ENCODE measurements around the gene SPOPL.

The SPOPL gene

GRCh38 chr2:138564586-138565229 lies 63.1 kb downstream of the SPOPL start:
- no peak for DNase-seq (ENCODE audit: low spot score)
- H3K27ac Mint-ChIP-seq, result no peak overlapping the region
- no peak overlapping the region for H3K4me3 Mint-ChIP-seq
- H3K4me1 Mint-ChIP-seq (ENCODE audit: low read depth), result no peaks in the 10 kb centered on the region
- H3K36me3 Mint-ChIP-seq (ENCODE audit: low read depth), result peaks cover 19% of the 10 kb centered on the region
- H3K27me3 Mint-ChIP-seq (ENCODE audit: low read depth), result no peaks in the 10 kb centered on the region
- H3K9me3 Mint-ChIP-seq, result no peaks in the 10 kb centered on the region

GRCh38 chr2:138565230-138565598 lies 63.6 kb downstream of the SPOPL start:
- Mint-ChIP-seq H3K4me1 (ENCODE audit: low read depth) (no peaks in the 10 kb centered on the region), H3K4me3 (no peak overlapping the region), H3K27ac (no peak overlapping the region), H3K9me3 (no peaks in the 10 kb centered on the region), H3K36me3 (ENCODE audit: low read depth) (peaks cover 23% of the 10 kb centered on the region), H3K27me3 (ENCODE audit: low read depth) (no peaks in the 10 kb centered on the region)
- no peak for DNase-seq (ENCODE audit: low spot score)

- peaks cover 19% of the 10 kb centered on the region for H3K36me3 Mint-ChIP-seq (ENCODE audit: low read depth)
- H3K4me1 Mint-ChIP-seq (ENCODE audit: low read depth), result no peaks in the 10 kb centered on the region
- no peak overlapping the region for H3K27ac Mint-ChIP-seq
- no peak for DNase-seq (ENCODE audit: low spot score)
- no peaks in the 10 kb centered on the region for H3K27me3 Mint-ChIP-seq (ENCODE audit: low read depth)
- H3K9me3 Mint-ChIP-seq, result peaks cover 3% of the 10 kb centered on the region
- no peak overlapping the region for H3K4me3 Mint-ChIP-seq
Observed at GRCh38 chr2:138572318-138572717, 70.7 kb downstream of the SPOPL start.

- no peak for DNase-seq (ENCODE audit: low spot score)
- Mint-ChIP-seq H3K27me3 (ENCODE audit: low read depth) (no peaks in the 10 kb centered on the region), H3K4me1 (ENCODE audit: low read depth) (no peaks in the 10 kb centered on the region), H3K9me3 (peaks cover 3% of the 10 kb centered on the region), H3K36me3 (ENCODE audit: low read depth) (peaks cover 8% of the 10 kb centered on the region), H3K4me3 (no peak overlapping the region), H3K27ac (no peak overlapping the region)
Observed at GRCh38 chr2:138577066-138577465, 75.5 kb downstream of the SPOPL start.

- peaks cover 3% of the 10 kb centered on the region for H3K9me3 Mint-ChIP-seq
Observed at GRCh38 chr2:138579556-138579955, 78.0 kb downstream of the SPOPL start.

GRCh38 chr2:138581909-138582308 lies 80.3 kb downstream of the SPOPL start:
- H3K27ac Mint-ChIP-seq, result no peak overlapping the region
- DNase-seq (ENCODE audit: low spot score), result no peak
- H3K27me3 Mint-ChIP-seq (ENCODE audit: low read depth), result no peaks in the 10 kb centered on the region
- H3K4me3 Mint-ChIP-seq, result no peak overlapping the region
- H3K9me3 Mint-ChIP-seq, result no peaks in the 10 kb centered on the region
- peaks cover 2% of the 10 kb centered on the region for H3K36me3 Mint-ChIP-seq (ENCODE audit: low read depth)
- H3K4me1 Mint-ChIP-seq (ENCODE audit: low read depth), result no peaks in the 10 kb centered on the region

More at GRCh38 chr2:138579556-138579955, 78.0 kb downstream of the SPOPL start:
- peaks cover 4% of the 10 kb centered on the region for H3K36me3 Mint-ChIP-seq (ENCODE audit: low read depth)
- no peaks in the 10 kb centered on the region for H3K27me3 Mint-ChIP-seq (ENCODE audit: low read depth)
- H3K27ac Mint-ChIP-seq, result no peak overlapping the region
- no peak for DNase-seq (ENCODE audit: low spot score)
- no peak overlapping the region for H3K4me3 Mint-ChIP-seq
- no peaks in the 10 kb centered on the region for H3K4me1 Mint-ChIP-seq (ENCODE audit: low read depth)

- Mint-ChIP-seq H3K9me3 (no peaks in the 10 kb centered on the region), H3K4me3 (no peak overlapping the region), H3K4me1 (ENCODE audit: low read depth) (no peaks in the 10 kb centered on the region), H3K27me3 (ENCODE audit: low read depth) (no peaks in the 10 kb centered on the region), H3K27ac (no peak overlapping the region), H3K36me3 (ENCODE audit: low read depth) (no peaks in the 10 kb centered on the region)
- DNase-seq (ENCODE audit: low spot score), result no peak
Observed at GRCh38 chr2:138589663-138590062, 88.1 kb downstream of the SPOPL start.

- Mint-ChIP-seq H3K27ac (no peak overlapping the region), H3K27me3 (ENCODE audit: low read depth) (no peaks in the 10 kb centered on the region), H3K4me3 (no peak overlapping the region), H3K4me1 (ENCODE audit: low read depth) (no peaks in the 10 kb centered on the region), H3K36me3 (ENCODE audit: low read depth) (no peaks in the 10 kb centered on the region), H3K9me3 (no peaks in the 10 kb centered on the region)
- DNase-seq (ENCODE audit: low spot score), result no peak
Observed at GRCh38 chr2:138596403-138596802, 94.8 kb downstream of the SPOPL start.

- no peaks in the 10 kb centered on the region for H3K27me3 Mint-ChIP-seq (ENCODE audit: low read depth)
Observed at GRCh38 chr2:138600732-138601457, 99.3 kb downstream of the SPOPL start.

GRCh38 chr2:138601458-138602165 lies 100.0 kb downstream of the SPOPL start:
- Mint-ChIP-seq H3K4me3 (no peak overlapping the region), H3K9me3 (no peaks in the 10 kb centered on the region), H3K27ac (no peak overlapping the region), H3K4me1 (ENCODE audit: low read depth) (no peaks in the 10 kb centered on the region), H3K27me3 (ENCODE audit: low read depth) (no peaks in the 10 kb centered on the region), H3K36me3 (ENCODE audit: low read depth) (no peaks in the 10 kb centered on the region)
- no peak for DNase-seq (ENCODE audit: low spot score)

More at GRCh38 chr2:138600732-138601457, 99.3 kb downstream of the SPOPL start:
- Mint-ChIP-seq H3K27ac (no peak overlapping the region), H3K9me3 (no peaks in the 10 kb centered on the region), H3K4me3 (no peak overlapping the region), H3K4me1 (ENCODE audit: low read depth) (no peaks in the 10 kb centered on the region), H3K36me3 (ENCODE audit: low read depth) (no peaks in the 10 kb centered on the region)
- DNase-seq (ENCODE audit: low spot score), result no peak

- Mint-ChIP-seq H3K27me3 (ENCODE audit: low read depth) (peaks cover 2% of the 10 kb centered on the region), H3K27ac (no peak overlapping the region), H3K4me1 (ENCODE audit: low read depth) (no peaks in the 10 kb centered on the region), H3K9me3 (no peaks in the 10 kb centered on the region), H3K36me3 (ENCODE audit: low read depth) (no peaks in the 10 kb centered on the region), H3K4me3 (no peak overlapping the region)
- DNase-seq (ENCODE audit: low spot score), result no peak
Observed at GRCh38 chr2:138602166-138602460, 100.5 kb downstream of the SPOPL start.

- Mint-ChIP-seq H3K27me3 (ENCODE audit: low read depth) (peaks cover 3% of the 10 kb centered on the region), H3K4me1 (ENCODE audit: low read depth) (no peaks in the 10 kb centered on the region), H3K36me3 (ENCODE audit: low read depth) (no peaks in the 10 kb centered on the region), H3K9me3 (no peaks in the 10 kb centered on the region), H3K27ac (no peak overlapping the region), H3K4me3 (no peak overlapping the region)
- DNase-seq (ENCODE audit: low spot score), result no peak
Observed at GRCh38 chr2:138607746-138608145, 106.2 kb downstream of the SPOPL start.

- Mint-ChIP-seq H3K27ac (no peak overlapping the region), H3K27me3 (ENCODE audit: low read depth) (peaks cover 3% of the 10 kb centered on the region), H3K4me1 (ENCODE audit: low read depth) (no peaks in the 10 kb centered on the region), H3K4me3 (no peak overlapping the region), H3K36me3 (ENCODE audit: low read depth) (no peaks in the 10 kb centered on the region), H3K9me3 (no peaks in the 10 kb centered on the region)
- no peak for DNase-seq (ENCODE audit: low spot score)
Observed at GRCh38 chr2:138609446-138609845, 107.9 kb downstream of the SPOPL start.

- no peaks in the 10 kb centered on the region for H3K9me3 Mint-ChIP-seq
- H3K27me3 Mint-ChIP-seq (ENCODE audit: low read depth), result peaks cover 3% of the 10 kb centered on the region
- H3K27ac Mint-ChIP-seq, result no peak overlapping the region
- DNase-seq (ENCODE audit: low spot score), result no peak
- no peaks in the 10 kb centered on the region for H3K36me3 Mint-ChIP-seq (ENCODE audit: low read depth)
- H3K4me1 Mint-ChIP-seq (ENCODE audit: low read depth), result no peaks in the 10 kb centered on the region
- H3K4me3 Mint-ChIP-seq, result no peak overlapping the region
Observed at GRCh38 chr2:138610201-138610953, 108.8 kb downstream of the SPOPL start.
